Central memory CD4-positive, alpha-beta T cell (primary cell): ENCODE measurements around the gene IL36B.

ENCODE experiments used
- DNase-seq: peaks from one replicate; pipeline ENCODE4 v3.0.0; 2022

Gene IL36B

DNA sequence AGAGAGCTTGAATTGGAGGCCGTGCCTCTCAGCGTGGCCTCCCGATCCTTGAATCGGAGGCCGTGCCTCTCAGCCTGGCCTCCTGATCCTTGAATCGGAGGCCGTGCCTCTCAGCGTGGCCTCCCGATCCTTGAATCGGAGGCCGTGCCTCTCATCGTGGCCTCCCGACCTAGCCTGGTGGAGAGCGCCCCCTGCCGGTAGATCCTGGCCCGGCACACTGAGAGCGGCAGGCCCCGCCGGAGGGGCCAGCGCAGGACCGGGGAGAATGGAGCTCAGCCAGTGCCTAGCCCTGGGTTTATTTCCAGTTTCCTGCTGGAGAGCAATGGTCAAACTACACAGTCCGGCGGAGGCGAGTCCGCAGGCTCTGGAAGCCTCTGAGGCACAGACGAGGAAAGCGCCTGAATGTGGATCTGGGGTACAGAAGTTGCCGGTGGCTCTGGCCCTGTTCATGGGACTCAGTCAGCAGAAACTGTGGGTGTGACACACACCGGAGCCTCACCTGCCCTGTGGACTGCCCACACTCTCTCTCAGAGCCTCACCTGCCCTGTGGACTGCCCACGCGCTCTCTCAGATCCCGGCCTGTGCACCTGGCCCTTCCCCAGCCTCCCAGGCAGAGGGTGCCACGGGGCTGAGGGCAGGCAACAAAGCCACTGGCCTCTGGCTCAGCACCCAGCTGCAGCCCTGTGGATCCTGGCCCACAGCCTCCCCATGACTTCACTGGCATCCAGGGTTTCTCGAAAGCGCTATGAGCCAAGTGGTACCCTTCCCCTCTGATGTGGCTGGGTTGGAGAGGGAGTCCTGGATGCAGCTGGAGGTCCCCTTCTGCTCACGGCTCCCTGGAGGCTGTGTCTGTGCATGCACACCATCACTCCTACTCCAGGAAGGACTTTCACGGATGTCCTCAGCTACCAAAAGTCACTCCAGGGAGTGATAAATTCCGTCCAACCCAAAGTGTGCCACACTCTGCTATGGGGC, 1.5 kb downstream of the IL36B start:
- DNase-seq, result no peak

DNA sequence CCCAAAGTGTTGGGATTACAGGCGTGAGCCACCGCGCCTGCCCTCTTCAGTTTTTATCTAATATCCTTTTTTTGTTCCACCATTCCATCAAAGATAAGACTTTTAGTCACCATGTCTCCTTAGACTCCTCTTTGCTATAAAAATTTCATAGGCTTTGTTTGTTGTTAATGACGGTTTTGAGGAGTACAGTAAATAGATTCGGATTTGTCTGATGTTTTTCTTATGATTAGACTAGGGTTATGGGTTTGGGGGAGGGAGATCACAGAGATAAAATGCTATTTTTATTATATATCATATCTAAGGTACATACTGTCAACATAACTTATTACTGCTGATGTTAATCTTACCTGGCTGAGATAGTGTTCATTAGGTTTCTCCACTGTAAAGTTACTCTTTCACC, 6.2 kb downstream of the IL36B start:
- DNase-seq, result no peak

DNA sequence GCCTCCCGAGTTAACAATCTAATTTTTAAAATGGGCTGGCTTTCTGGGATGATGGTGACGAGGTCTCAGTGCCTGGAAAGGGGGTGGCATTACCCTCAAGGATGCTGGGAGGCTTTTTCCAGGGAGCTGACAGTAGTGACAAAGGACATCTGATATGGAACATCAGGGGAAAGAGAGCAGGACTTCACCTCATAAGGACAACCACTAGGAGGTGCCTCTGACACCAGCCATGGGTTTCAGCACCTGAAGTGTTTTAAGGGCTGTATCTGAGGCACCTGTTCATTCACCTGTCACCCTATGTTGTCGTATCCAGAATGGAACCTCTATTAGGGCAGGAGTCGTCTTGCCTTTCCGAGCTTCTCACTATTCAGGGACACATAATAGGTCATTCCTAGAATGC, 10.8 kb downstream of the IL36B start:
- no peak for DNase-seq

DNA sequence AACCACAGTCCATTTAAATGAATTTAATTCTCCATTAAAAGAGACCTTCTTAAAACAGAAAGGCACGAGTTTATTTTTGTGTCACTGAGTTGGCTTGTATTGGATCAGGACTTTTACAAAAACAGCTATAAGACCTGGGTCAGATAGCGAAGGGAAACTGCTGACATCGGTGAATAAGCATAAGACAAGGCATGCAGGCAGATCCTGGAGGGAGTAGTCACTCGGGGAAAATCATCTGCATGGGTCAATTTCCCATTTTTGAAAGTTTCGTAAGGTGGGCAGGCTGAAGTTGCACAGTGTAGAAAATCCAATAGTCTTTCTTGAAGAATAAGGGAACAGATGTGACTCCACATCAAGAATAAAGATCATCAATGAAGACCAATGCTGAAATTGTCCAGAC, 12.9 kb downstream of the IL36B start:
- no peak for DNase-seq

DNA sequence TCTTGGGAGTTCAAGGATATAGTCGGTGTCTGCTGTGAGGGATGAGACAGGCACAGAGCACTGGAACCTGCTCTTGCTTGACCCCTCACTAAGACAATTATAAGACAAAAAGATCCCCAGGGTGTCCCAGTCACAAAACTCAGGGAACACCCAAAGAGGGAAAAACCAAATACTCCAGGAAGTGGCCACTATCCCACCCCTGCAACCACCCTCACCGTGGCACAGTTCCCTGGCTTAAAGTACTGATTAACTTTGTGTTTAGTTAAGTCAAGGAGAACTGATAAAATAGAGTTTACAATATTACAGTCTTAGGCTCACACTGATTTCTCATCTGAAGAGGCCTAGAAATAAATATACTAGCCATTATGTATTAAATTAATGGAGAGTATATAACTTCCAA, 13.5 kb downstream of the IL36B start:
- DNase-seq, result no peak

DNA sequence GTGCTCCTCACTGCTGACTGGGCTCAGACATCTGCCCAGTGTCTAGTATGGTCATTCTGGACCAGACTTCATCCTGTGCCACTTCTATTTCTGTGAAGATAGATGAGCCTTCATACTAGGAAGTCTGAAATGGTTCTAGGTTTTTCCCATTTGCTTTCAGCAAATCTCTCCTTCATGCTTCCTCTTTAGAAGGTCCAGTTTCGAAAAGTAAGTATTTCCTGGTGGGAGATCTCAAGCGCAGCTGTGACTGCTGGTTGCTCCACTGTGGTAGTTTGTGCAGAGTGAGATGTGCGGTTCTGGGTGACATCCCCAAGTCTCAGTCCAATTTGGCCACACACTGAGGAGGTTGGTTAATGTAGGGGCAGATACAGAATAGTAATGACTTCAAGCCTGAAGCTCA, 14.4 kb downstream of the IL36B start:
- DNase-seq, result no peak

DNA sequence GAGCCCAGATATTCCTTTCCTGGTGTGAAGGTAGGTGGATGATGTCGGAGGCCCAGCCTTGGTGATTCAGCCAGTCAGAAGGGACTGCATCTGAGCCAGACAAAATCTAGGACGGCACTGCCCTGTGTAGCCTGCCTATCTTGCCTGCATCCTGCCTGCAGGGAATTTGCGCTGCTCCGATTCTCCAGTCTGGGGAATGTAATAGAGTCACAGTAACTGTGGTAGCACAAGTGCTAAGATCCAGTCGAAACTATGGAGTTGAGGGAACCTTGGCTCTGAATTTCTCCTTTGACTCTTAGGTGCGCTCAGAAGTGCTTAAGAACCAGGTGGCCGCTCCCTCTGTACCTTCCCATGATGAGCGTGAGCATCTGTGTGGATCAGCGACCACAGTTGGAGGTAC, 15.9 kb downstream of the IL36B start:
- DNase-seq, result no peak

DNA sequence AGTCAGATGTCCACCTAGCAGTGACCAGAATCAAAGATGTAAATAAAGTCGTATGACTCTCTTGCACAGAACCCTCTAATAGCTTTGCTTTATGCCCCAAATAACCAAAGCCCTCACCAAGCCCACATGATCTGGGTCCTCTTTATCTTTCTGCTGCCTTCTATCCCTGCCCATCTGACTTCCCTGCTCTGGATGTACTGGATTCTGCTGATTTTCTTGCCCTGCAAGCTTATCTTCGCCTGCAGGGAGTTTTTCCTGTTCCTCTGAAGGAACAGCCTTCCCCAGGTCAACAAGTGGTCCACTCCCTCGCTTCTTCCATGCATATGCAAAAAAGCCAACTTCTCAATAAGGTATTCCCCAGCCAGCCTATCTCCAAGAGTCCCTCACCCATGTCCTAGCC, 18.7 kb downstream of the IL36B start:
- DNase-seq, result no peak

DNA sequence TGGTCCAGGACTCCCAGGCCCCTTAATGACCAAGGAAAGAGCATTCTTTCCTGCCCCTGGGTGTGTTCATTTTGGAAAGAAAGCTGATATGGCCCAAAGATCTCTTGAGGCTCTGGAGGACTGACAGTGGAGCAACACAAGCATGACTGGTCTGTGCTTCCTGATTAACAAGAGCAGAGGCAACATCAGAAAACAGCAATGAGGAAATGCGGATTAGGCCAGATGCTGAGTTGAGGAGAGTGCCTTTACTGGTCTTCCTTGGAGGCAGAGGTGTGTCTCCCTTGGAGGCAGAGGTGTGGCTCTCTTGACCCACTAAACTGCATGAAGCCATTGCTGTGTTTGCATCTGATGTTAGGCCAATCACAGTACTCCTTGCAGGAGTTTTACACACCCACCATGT, 19.9 kb downstream of the IL36B start:
- DNase-seq, result no peak

DNA sequence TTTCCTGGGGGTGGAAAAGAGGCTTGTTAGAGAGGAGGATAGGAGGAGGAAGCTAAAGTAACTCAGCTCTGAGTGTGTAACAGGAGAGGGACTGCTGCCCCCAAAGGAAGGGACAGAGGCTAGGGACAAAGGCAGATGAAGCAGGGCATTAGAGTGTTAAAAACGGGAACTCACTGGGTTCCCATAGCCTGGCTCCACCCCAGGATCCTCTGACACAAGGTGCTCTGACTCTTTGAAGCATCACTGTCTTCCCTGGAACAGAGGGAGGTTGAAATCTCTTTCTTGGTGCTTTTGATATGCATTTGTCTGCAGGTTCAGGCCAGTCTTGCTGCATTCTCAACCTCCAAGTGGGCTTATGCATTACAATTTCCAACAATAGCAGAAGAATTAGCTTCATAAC, 24.6 kb downstream of the IL36B start:
- no peak for DNase-seq

DNA sequence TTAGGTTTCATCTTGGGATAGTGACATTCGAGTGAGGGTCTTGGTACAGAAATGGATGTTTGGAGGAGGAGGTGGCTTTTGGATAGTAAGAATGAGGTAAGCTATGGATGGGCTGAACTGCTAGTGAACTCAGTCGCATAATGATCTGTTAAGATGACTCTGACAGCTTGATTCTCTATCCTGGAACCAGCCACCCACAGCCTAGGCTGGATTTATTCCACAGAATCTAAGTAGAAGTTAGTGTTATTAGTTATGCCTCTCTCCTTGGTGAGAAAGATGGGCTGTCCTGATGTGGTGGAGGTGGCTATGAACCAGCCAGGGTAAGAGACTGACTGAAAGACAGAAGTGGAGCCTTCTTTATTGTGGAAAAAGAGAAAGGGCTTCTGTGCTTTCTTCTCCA, 25.0 kb downstream of the IL36B start:
- DNase-seq, result no peak

DNA sequence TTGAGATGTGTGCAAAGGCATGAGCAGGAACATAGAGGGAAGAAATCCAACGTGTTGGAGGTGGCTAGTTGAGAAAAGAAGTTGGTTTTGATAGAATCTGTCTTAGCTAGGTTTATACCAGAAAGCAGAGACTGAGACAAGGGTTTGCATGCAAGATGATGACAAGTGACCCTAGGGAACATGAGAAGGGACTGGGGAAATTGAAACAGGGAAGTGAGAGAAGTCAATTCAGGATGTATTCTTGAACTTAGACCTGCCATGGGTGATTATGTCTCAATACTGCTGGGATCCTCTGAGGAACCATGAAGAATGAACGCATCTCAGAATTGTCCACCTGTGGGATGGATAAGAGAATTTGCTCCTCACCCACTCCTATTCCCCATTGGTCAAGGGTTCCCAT, 26.9 kb downstream of the IL36B start:
- DNase-seq, result no peak

DNA sequence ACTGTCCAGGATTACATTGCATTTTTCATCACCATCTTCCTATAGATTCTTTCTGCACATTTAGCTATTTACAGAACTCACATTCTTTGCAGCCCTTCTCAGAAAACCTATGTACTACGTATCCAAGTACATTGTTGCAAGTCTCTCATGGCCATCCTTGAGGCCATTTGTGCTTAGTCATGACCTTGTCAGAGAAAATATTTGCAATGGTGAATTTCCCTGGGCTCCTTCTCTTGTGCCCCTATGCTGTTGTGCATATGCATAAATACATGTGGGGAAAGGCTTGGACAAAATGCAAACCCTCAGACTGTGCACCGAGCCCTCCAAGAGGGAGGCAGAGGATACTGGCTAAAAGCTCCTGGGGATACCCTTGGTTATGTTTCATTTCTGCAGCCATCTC, 27.9 kb downstream of the IL36B start:
- no peak for DNase-seq

DNA sequence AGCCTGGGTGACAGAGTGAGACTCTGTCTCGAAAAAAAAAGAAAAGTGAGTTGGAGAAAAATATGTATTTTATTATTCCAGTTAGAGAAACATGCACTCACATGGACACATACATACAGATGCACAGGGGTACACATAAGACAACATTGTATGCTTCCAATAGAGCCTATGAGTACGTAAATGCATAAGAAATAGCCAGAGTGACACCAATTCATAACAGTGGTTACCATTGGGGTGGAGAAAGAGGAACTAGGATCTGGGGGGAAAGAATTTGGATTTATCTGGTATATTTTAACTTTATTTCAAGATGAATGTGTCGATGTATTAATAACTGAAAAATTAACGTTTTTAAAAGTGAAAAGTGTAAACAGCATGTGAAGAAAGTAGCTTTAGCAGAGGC, 31.4 kb downstream of the IL36B start:
- DNase-seq, result no peak

DNA sequence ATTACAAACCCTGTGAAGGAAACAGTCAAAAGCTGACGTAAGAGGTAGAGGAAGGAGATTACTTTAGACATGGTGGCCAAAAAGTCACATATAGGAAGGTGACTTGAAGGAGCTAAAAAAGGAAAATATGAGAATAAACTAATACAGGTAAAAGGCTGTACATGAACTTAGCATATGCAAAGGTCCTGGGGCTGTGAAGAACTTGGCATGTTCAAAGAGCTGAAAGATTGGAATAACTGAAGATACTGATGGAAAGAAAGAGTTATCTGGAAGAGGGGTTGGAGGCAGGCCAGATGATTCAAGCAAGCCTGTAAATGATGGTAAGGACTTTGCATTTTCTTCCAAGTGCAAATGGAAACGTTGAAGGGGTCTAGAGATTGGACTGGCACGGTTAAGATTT, 34.2 kb downstream of the IL36B start:
- DNase-seq, result no peak

DNA sequence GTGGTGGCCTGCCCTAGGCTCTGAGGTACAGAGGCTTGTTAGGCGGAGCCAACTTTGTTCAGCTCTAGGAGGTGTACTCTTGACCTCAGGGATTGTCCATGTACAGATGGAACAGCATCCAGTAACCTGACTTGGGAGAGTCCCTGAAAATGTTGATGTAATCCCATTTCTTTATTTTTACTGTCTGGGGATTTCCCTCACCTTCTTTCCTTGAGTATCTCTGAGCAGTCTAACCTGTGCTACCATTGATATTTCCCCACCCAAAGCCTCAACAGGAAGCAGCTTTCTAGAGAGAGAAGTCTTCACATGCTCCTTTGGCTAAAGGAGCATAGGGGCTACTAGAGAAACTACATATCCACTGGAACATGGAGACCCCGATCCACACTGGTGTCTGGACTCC, 37.0 kb downstream of the IL36B start:
- DNase-seq, result no peak

DNA sequence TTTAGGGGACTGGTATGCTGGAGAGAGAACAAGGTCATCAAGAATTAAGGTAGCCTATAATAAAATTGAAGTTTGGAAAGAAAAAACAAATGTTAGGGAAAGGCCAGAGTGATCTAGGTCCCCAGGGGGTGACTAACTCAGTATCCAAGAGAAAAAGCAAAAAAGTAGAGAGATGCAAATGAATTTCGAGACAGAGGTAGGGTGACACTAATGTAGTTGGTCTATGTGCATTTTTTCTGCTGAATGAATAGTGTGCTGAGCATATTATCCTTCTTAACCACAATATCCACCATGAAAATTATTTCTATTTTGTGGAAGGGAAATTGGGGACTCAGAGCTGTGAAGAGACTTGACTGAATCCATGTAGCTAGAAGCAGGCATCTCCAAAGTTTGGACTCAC, 37.6 kb downstream of the IL36B start:
- no peak for DNase-seq

DNA sequence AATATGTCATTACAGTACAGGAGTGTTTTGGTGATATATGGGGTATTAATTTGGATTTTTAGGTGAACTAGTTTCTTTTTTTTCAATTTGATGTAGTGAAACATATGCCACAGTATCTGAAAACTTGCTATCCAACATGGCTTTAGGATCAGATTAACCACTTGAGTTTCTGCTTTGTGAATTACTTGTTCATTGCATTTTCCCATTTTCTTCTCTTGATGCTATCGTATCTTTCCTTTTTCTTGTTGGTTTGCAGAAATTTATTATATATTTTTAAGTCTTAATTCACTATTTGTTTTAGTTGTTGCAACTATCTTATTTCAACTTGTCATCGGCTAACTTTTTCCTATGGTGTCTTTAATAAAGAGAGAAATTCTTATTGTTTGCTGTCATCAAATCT, 38.6 kb downstream of the IL36B start:
- no peak for DNase-seq

DNA sequence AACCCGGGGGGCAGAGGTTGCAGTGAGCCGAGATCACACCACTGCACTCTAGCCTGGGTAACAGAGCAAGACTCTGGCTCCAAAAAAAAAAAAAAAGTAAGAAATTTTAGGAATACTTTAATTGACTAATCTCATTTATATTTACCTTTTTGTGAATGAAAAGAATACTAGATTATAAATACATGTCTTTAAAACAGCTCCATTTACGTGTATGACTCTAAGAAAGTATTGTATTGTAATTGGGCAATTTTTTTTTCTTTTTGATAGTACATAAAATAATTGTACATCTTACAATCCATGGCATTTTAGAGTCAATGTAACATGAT, 39.4 kb downstream of the IL36B start:
- no peak for DNase-seq

DNA sequence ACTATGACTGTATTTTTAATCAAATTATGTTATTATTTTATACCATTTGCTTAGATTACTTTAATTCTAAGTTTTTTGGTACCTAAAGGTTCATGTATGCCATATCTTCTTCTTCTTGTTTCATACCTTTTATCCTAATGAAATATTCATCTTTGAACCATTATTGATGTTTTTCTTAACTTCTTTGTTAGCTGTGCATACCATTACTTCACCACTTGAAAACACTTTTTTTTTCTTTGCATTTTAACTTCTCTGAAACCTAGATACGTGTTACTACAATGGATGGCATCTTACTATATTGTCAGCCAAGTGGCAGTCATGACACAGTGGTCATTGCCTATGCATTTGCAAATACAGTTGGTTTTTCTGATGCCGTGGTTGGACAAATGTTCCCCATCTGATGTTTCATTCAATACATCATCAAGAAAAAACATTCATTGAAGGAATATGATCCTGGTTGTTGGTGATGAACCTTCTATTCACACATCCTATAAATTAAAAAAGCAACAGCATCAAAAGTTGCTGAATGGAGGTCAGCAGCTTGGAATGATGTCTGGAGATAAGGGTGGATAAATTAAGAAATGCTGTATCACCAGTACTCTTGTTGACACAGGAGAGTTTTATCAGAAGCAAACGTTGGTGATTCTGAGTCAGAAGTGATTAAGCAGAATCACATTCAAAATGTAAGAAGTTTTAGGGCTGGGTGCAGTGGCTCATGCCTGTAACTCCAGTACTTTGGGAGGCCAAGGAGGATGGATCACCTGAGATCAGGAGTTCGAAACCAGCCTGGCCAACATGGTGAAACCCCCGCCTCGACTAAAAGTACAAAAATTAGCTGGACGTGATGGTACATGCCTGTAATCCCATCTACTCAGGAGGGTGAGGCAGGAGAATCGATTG, 40.0 kb downstream of the IL36B start:
- no peak for DNase-seq

DNA sequence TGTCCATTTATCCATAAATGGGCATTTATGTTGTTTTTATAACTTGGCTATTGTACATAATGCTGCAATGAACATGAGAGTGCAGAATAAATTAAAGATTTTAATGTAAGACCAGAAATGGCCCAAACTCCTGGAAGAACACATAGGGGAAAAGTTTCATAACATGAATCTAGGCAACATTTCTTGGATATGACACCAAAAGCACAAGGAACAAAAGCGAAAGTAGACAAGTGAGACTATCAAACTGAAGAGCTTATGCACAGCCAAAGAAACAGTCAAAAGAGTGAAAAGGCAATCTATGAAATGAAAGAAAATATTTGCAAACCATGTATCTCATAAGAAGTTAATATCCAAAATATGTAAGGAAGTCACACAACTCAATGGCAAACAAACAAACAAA, 41.6 kb downstream of the IL36B start:
- no peak for DNase-seq

DNA sequence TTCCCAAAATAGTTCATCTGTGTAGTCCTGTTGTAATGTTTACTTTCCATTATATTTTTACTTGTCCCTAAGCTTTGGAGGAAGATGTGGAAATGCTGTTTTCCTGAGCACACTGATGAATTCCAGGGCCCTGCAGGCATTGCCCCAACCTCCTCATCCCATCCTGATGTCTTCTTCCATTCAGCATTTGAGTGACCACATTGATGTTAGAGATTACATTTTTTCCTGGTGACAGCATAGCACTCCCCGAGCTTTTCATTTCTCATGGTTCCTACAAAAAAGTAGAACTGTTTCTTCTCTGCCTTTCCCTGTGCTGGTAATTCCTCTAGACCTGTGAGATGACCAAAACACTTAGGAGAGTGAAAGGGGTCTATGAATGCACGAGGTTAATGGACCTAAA, 42.6 kb downstream of the IL36B start:
- DNase-seq, result no peak

DNA sequence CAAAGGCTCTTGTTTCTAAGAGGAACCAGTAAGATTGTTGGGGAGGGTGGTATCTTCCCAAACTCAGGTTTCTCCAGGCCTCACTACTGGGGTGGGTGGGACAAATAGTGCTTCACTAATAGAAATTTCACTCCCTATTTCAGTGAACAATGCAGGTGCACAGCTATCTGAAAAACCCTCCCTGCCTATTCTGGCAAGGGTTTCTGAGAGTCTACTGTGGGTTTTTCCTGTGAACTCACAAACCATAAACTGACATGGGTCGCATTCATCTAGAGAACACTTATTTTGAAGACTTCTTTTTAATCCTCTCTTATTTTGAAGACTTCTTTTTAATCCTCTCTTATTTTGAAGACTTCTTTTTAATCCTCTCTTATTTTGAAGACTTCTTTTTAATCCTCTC, 43.0 kb downstream of the IL36B start:
- DNase-seq, result no peak

DNA sequence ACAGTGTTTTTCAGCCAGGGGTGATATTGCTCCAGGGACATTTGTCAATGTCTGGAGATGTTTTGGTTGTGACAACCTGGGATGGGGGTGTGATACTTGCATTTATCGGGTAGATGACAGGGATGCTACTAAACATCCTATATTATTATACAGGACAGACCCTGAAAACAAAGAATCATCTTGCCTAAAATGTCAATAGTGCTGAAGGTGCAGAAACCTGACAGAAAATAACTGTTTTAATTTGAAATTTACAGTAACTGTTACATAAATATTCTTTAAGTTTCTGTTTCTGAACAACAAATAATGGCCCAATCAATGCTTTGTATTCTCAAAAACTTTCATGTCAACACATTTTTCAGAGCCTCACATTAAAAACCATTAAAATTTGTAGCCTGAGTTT, 45.4 kb downstream of the IL36B start:
- DNase-seq, result no peak
